Measurements from ENCODE around the gene USP2. TPM values are rescaled to one million over a fixed set of nuclear protein-coding genes. Genes with fewer than 3 reads are reported as not detected.

USP2 gene
- total RNA-seq, 1 donor from 2014 or later = 6.7 TPM

- Histone ChIP-seq H3K27me3 (ENCODE audit: insufficient read depth, low read length) (peaks cover 17% of the 10 kb centered on the region), H2AFZ (ENCODE audit: low read depth, low read length) (no peak overlapping the region), H3K4me3 (ENCODE audit: insufficient read depth, low read depth, low read length) (no peak overlapping the region), H3K27ac (ENCODE audit: low read depth, low read length) (no peak overlapping the region), H4K20me1 (ENCODE audit: insufficient read depth, low read length) (no peaks in the 10 kb centered on the region), H3K36me3 (ENCODE audit: insufficient read depth, low read length) (no peaks in the 10 kb centered on the region), H3K9ac (ENCODE audit: low read length) (no peak overlapping the region), H3K4me2 (ENCODE audit: low read length) (no peak overlapping the region), H3K79me2 (ENCODE audit: insufficient read depth, low read length) (no peaks in the 10 kb centered on the region), H3K4me1 (ENCODE audit: insufficient read depth, low read length) (peaks cover 9% of the 10 kb centered on the region), H3K9me3 (ENCODE audit: insufficient read depth, low read depth, low read length) (no peaks in the 10 kb centered on the region)
- no peak overlapping the region for H3K4me3 Mint-ChIP-seq (ENCODE audit: unreplicated experiment)
- peaks cover 2% of the 10 kb centered on the region for H3K36me3 Mint-ChIP-seq (ENCODE audit: low read depth, unreplicated experiment)
- no peak overlapping the region for H3K27ac Mint-ChIP-seq (ENCODE audit: unreplicated experiment)
- peaks cover 2% of the 10 kb centered on the region for H3K9me3 Mint-ChIP-seq (ENCODE audit: unreplicated experiment)
- no peaks in the 10 kb centered on the region for H3K4me1 Mint-ChIP-seq (ENCODE audit: low read depth, unreplicated experiment)
- peaks cover 61% of the 10 kb centered on the region for H3K27me3 Mint-ChIP-seq (ENCODE audit: low read depth, unreplicated experiment)
- FAIRE-seq (no peak), DNase-seq (ENCODE audit: low read depth) (no peak)
- TF ChIP-seq EZH2 (IDR thresholded peaks at IDR 0.05; ENCODE audit: insufficient read depth, low read length) = no peak
- TF ChIP-seq CTCF (IDR thresholded peaks at IDR 0.05; ENCODE audit: insufficient read depth, low read depth, low read length) = no peak
Measured at GRCh38 chr11:119344291-119345010, 37.0 kb downstream of the USP2 start.

GRCh38 chr11:119343726-119344125 lies 37.8 kb downstream of the USP2 start:
- Histone ChIP-seq H3K4me3 (ENCODE audit: insufficient read depth, low read depth, low read length) (no peak overlapping the region), H3K9ac (ENCODE audit: low read length) (no peak overlapping the region), H2AFZ (ENCODE audit: low read depth, low read length) (no peak overlapping the region), H3K4me2 (ENCODE audit: low read length) (no peak overlapping the region), H3K4me1 (ENCODE audit: insufficient read depth, low read length) (peaks cover 16% of the 10 kb centered on the region), H3K36me3 (ENCODE audit: insufficient read depth, low read length) (no peaks in the 10 kb centered on the region), H3K27ac (ENCODE audit: low read depth, low read length) (no peak overlapping the region), H3K27me3 (ENCODE audit: insufficient read depth, low read length) (peaks cover 17% of the 10 kb centered on the region), H4K20me1 (ENCODE audit: insufficient read depth, low read length) (peaks cover 5% of the 10 kb centered on the region), H3K9me3 (ENCODE audit: insufficient read depth, low read depth, low read length) (no peaks in the 10 kb centered on the region), H3K79me2 (ENCODE audit: insufficient read depth, low read length) (no peaks in the 10 kb centered on the region)
- Mint-ChIP-seq H3K4me1 (ENCODE audit: low read depth, unreplicated experiment) (peaks cover 3% of the 10 kb centered on the region), H3K9me3 (ENCODE audit: unreplicated experiment) (peaks cover 2% of the 10 kb centered on the region), H3K4me3 (ENCODE audit: unreplicated experiment) (no peak overlapping the region), H3K27me3 (ENCODE audit: low read depth, unreplicated experiment) (peaks cover 61% of the 10 kb centered on the region), H3K36me3 (ENCODE audit: low read depth, unreplicated experiment) (peaks cover 2% of the 10 kb centered on the region), H3K27ac (ENCODE audit: unreplicated experiment) (no peak overlapping the region)
- no peak for TF ChIP-seq EZH2 (IDR thresholded peaks at IDR 0.05; ENCODE audit: insufficient read depth, low read length)
- no peak for TF ChIP-seq CTCF (IDR thresholded peaks at IDR 0.05; ENCODE audit: insufficient read depth, low read depth, low read length)
- DNase-seq (ENCODE audit: low read depth) = no peak
- no peak for FAIRE-seq
